ENCODE data around the gene NR1D2.

Gene NR1D2

GRCh38 chr3:23966328-23966727, 21.2 kb downstream of the NR1D2 start:
- no peak for DNase-seq (ENCODE audit: low spot score)

DNA sequence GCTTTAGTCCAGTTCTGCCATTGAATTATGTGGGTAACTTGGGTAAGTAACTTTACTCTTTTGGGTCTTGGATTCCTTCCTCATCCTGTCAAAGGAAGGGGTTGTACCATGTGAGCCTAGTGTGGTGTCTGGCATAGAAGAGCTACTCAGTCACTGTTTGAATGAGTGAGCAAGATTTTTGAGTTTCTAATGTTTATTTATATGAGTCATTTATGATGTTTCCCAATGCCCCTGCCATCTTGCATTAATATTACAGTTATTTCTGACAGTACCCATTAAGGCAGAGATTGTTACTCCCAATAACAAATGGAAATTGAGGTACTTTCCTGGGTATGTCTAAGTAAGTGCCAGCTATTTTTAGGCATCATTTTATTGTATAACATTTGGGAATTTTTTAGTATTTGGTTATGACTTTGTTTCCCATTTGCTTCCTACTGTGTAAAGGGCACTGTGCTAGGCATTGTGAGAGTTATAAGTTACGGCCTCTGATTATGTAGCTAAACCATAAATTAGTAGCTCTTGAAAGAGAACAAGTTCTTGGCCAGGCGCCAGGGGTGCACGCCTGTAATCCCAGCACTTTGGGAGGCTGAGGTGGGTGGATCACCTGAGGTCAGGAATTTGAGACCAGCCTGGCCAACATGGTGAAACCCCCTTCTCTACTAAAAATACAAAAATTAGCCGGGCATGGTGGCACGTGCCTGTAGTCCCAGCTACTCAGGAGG, 23.5 kb downstream of the NR1D2 start:
- DNase-seq (ENCODE audit: low spot score), result no peak

GRCh38 chr3:23969393-23969792, 24.3 kb downstream of the NR1D2 start:
- no peak for DNase-seq (ENCODE audit: low spot score)

DNA sequence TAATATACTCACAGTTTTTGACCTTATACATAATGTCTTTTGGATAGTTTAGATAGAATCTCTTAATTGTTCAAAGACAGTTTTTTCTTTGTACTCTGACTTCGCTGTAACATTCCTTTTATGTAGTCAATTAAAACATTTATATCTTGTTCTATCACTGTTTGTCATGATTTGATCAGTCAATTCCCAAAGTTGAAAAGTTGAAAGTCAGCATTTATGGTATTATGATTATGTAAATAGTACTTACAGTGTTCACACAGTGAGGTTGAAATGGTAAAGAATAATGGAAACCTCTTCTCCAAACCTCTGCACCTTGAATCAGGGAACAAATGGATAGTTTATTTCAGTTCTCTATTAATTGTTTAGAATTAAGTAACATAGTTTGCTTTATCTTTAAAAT, 26.6 kb downstream of the NR1D2 start:
- no peak for DNase-seq (ENCODE audit: low spot score)

- DNase-seq (ENCODE audit: low spot score), result no peak
Measured at GRCh38 chr3:23976555-23976954, 31.5 kb downstream of the NR1D2 start.

DNA sequence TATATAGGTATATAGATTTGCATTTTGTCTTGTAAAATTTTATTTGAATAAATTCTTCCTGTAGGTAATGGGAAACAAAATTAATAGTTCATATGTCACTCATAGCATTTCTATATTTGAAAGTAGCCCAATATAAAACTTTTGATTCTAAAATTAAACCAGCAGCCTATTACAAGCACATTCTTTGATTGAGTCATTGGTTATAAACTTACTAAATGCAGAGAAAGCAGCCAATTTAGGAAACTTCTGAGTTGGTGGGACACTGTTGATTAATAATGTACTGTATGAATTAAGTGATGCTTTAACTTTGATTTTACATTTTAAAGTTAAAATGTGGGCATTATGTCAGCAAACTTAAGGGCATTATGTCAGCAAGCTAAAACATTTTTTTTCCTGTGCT, 34.5 kb downstream of the NR1D2 start:
- DNase-seq (ENCODE audit: low spot score), result no peak

- DNase-seq (ENCODE audit: low spot score), result no peak
Measured at GRCh38 chr3:23981136-23981535, 36.0 kb downstream of the NR1D2 start.

DNA sequence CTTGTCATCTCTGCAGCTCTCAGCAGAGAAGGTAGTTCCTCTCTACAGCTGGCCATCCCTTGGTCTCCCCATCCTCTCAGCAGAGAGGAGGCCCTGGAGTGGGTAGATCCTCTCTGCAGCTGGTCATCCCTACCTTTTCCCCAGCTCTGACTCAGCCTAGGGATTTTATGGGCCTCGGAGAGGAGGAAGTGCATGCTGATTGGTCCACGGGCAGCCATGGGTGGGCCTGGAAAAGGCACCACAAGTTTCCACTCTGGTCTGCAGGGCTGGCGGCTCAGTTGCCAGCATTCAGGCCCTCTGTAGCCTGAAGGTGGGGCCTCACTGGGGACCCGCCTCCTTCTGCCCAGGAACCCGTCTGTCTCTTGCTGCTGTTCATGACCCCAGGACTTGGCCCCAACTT, 36.9 kb downstream of the NR1D2 start:
- no peak for DNase-seq (ENCODE audit: low spot score)

- DNase-seq (ENCODE audit: low spot score), result no peak
Measured at GRCh38 chr3:23984934-23985333, 39.8 kb downstream of the NR1D2 start.

- DNase-seq (ENCODE audit: low spot score), result no peak
Measured at GRCh38 chr3:23985747-23986544, 40.9 kb downstream of the NR1D2 start.

GRCh38 chr3:23987356-23987755, 42.3 kb downstream of the NR1D2 start:
- DNase-seq (ENCODE audit: low spot score), result no peak

- no peak for DNase-seq (ENCODE audit: low spot score)
Measured at GRCh38 chr3:23991306-23991682, 46.2 kb downstream of the NR1D2 start.

- DNase-seq (ENCODE audit: low spot score), result no peak
Measured at GRCh38 chr3:23991683-23992628, 46.9 kb downstream of the NR1D2 start.

DNA sequence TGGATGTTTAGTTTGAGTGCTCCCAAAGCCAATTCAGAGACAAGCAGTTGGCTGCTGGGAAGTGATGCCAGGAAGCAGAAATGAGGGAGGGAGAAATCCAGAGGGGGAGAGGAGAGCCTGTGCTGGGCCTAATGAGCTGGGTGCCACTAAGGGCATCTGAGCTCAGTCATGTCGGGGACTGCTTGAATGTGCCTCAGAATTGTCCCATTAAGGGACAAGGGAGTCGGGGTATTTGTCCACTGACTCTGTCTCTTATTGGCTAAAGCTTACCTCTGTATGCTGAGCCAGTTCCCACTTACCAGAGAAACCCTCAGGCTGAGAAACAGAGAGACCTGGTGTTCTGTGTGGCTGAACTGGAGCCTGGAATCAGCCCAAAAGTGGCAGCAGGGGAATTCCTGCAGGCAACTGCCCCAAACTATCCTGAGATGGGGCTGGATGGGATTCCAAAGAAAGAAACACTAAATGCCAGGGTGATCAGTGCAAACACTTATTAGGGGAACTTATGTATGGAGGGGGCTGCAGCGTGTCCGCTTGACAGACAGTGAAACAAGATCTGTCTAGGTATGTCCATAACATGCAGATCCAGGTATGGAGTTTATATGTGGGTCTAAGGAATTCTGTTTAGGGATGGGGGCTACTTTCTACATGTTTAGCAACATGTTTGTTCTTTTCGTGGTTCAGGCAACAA, 48.6 kb downstream of the NR1D2 start:
- DNase-seq (ENCODE audit: low spot score), result no peak

GRCh38 chr3:23994244-23994569, 49.1 kb downstream of the NR1D2 start:
- no peak for DNase-seq (ENCODE audit: low spot score)

GRCh38 chr3:23995219-23995618, 50.1 kb downstream of the NR1D2 start:
- DNase-seq (ENCODE audit: low spot score), result no peak

DNA sequence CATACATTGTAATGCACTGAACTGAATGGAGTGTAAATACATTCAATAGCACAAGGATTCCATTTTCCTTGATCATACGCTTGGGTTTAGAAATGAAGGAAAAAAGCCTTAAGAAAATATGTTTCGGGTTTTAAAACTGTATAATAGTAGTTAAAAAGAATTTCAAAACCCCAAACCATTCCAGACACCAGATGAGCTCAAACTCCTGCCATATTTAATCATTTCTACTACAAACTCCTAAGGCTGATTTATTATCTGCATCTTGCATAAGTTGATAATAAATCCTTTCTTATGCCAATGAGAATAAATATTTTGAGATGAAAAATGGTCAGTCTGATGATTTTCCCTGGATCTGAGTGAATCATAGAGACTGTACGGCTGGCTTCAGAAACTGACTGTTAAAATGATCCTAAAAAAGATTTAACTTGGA, 51.0 kb downstream of the NR1D2 start:
- DNase-seq (ENCODE audit: low spot score), result no peak

- DNase-seq (ENCODE audit: low spot score), result peak; percentile 68
Measured at GRCh38 chr3:23999012-23999641, 54.0 kb downstream of the NR1D2 start.

DNA sequence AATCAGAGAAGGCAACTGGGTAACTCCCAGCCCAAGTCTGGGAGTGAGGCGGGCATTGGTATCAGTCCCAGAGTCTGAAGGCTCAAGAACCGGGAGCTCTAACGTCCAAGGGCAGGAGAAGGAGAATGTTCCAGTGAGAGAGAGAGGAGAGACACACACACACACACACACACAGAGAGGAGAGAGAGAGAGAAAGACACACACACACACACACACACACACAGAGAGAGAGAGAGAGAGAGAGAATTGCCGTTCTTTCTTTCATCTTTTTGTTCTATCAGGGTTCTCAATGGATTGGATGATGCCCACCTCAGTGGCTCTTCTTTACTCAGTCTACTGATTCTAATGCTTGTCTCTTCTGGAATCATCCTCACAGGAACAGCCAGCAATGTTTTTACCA, 57.0 kb downstream of the NR1D2 start:
- no peak for DNase-seq (ENCODE audit: low spot score)

DNA sequence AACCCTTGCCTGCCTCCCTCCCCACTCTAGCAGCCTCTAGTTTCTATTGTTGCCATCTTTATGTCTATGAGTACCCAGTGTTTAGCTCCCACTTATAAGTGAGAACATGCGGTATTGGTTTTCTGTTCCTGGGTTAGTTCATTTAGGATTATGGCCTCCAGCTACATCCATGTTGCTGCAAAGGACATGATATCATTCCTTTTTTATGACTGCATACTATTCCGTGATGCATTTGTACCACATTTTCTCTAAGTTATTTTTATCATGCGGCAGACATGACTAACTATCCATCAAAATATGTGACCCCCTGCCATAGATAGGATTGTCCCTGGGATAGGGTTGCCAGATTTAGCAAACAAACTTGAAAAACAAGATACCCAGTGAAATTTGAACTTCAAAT, 58.4 kb downstream of the NR1D2 start:
- DNase-seq (ENCODE audit: low spot score), result no peak

- DNase-seq (ENCODE audit: low spot score), result peak; percentile 67
Measured at GRCh38 chr3:24004171-24004938, 59.3 kb downstream of the NR1D2 start.
